T47D (cell line): Measurements from ENCODE around the gene RALGPS2.
"Not testable (repeated sequence)": the region's sequence is repeated elsewhere in the genome, so short reads cannot be mapped to it uniquely, and the experiment has no call there.

ENCODE experiments used
- DNase-seq, 2 experiments: peaks; one replicate each; pipeline versions ENCODE4 v3.0.0 to v3.0.0-alpha.2; 2011 to 2012; ENCODE audit warnings: low read depth in 1 of 2, low spot score in 1 of 2
- JUND ChIP-seq: IDR thresholded peaks from 2 replicates; pipeline ENCODE4 v1.6.1; 2012; ENCODE audit warnings: low read depth
- in situ Hi-C: cut with HindIII; loops from 2 replicates; pipeline ENCODE4 v1.10.0; 2016; ENCODE audit warnings: low sequenced_read_pairs, low pct_unique_long_range_greater_than_20kb

The RALGPS2 gene

DNA sequence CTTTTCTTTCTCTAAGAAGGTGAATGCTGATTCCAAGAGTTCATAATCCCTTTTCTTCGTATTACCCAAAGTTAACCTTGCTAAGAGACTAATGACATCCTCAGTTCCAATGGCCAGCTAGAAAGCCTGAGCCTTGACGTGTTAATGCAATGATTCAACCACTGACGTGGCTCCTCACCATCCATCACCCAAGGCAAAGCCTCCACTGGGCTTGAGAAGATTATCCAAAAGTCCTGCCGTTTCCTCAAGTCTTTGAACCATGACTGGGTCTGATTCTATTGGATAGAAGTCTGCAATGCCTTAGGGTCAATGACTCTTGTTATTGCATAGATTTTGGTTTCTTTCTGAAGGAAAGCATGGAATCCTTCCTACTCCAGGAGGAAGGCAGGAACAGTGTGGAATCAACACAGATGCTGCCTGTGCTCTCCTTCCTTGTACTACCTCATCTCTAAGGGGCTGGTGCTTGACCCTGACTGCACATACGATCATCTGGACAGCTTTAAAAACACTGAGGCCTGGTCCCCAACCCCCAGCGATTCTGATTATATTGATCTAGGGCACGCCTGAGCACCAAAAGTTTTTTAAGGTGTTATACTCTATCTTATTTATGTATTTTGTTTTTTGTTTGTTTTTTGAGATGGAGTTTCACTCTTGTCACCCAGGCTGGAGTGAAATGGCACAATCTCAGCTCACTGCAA is 215.2 kb downstream of the RALGPS2 start:
- DNase-seq, result no peak

DNA sequence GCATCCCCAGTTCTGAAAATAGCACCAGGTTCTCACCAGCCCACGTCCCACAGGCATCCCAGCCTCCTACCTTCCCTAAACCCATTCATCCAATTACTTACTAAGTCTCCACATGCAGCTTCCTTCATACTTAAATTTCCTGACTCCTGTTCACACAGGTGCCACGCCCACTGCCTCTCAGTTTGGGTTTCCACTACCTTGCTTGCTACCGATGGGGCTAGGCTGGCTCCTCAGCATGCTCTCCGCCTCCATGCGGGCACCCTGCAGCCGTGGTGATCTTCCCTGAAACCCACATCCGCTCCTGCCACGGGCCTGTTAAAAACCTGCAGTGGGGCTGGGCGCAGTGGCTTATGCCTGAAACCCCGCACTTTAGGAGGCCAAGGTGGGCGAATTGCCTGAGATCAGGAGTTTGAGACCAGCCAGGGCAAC is 216.2 kb downstream of the RALGPS2 start:
- no peak for TF ChIP-seq JUND
- in situ Hi-C loops, result no loop called here
- no peak for DNase-seq

More for the DNA sequence above, 215.2 kb downstream of the RALGPS2 start:
- in situ Hi-C loops, result no loop called here
- TF ChIP-seq JUND, result no peak

DNA sequence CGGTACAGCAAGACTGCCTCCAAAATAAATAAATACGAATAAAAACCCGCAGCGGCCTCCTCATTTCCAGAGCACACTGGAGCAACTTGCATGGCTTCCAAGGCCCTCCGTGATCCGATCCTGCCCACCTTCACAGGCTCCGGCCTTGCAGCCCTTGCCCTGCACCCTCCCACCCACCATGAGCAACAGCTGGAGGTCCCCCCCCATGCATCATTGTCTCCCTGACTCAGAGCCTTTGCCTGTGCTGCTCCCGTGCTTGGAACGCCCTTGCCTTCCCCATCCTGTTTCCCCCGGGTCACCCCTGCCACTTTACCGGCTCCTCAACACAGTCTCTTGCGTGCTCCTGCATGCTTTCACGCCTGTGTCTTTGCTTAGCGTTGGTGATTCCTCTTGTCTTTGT is 216.8 kb downstream of the RALGPS2 start:
- TF ChIP-seq JUND, result no peak
- DNase-seq, result no peak
- in situ Hi-C loops, result no loop called here

DNA sequence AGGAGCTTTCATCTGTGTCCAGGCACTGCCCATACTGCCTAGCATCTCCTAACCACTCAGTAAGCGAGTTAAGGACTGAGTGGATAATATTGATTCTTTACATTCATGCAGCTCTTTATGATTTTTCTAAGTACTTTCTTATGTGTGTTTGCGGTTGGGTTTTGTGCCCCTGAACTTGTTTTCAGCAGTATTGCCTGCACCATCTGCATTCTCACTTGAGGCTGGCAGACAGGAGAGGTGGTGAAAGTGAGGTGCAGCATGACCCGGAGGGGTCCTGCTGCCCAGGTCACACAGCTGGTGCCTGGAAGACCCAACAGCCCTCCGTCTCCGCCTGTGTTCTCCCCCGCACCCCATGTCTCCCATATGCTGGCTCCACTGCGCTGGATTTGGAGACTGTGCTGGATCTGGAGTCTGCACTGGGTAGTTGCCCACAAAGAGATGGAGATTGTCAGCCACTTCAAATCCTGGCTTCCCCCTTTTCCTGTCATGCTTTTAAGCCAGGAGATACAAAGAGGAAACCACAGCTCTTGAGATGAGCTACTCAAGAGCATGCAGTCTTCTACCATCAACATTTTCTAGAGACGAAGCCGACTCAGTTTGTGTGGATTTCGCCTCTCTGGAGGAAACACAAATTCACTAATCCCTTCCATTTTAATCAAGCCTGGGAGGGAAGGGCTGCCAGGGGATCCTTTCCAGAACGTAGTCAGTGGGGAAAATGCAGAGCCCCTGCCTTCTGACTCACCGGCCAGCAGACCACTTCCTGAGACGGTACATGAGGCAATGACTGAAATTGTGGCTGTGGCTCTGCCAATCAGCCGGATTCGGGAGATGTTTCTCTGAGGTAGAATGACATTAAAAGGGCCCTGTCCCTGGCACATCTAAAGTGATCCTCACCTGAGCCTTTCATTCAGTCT is 217.5 kb downstream of the RALGPS2 start:
- in situ Hi-C loops, result no loop called here
- no peak for TF ChIP-seq JUND
- DNase-seq, result no peak

DNA sequence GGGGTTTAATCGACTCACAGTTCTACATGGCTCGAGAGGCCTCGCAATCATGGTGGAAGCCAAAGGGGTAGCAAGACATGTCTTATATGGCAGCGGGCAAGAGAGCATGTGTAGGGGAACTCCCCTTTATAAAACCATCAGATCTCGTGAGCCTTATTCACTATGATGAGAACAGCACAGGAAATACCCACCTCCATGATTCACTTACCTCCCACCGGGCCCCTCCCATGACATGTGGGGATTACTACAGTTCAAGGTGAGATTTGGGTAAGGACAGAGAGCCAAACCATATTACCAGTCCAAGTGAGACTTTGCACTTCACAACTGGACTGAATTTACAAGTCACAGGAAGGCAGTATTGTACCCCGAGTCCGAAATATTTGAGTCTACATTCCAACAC is 219.7 kb downstream of the RALGPS2 start:
- no peak for TF ChIP-seq JUND
- in situ Hi-C loops, result no loop called here
- DNase-seq, result no peak

DNA sequence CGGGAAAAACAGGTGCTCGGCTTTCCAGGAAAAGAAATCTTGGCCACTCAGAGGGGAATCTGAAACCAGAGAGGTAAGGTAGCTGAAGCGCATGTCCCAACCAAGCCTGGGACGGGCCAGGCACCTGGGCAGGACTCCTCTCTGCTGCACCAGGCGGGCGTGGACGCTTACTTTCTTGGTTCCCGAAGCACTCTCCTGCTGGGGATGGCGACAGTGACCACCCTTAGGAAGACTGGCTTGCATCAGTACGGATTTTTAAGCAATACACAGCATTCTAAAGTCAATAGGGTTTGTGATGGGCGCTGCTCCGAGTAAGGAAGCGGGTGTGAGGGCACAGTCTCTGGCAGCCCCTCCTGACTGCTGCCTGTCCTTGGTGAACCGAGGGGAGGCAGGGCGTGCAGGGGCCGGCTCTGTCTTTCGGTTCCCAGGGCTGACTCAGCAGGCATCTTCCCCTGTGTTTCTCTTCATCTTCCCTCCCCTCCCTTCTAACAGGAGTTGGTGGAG is 220.8 kb downstream of the RALGPS2 start:
- DNase-seq, result no peak
- in situ Hi-C loops, result no loop called here
- no peak for TF ChIP-seq JUND

DNA sequence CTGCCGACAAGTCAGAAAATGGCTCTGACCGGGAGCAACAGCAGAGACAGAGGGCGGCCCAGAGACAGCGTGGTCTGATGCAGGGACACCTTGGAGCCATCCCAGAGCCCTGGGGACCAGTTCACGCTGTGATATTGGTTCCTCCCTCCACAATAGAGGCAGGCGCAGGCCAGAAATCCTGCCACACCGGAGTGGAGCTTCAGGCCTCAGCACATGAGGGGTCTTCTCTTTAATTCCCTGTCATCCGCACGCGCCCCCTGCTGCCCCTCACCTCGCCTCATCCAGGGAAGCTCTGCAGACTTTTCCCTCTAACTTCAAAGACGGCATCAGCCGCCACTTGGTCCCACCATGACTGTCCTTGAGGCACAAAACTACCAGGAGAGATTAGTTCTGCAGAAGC is 221.4 kb downstream of the RALGPS2 start:
- no peak for TF ChIP-seq JUND
- DNase-seq, result no peak
- in situ Hi-C loops, result no loop called here

DNA sequence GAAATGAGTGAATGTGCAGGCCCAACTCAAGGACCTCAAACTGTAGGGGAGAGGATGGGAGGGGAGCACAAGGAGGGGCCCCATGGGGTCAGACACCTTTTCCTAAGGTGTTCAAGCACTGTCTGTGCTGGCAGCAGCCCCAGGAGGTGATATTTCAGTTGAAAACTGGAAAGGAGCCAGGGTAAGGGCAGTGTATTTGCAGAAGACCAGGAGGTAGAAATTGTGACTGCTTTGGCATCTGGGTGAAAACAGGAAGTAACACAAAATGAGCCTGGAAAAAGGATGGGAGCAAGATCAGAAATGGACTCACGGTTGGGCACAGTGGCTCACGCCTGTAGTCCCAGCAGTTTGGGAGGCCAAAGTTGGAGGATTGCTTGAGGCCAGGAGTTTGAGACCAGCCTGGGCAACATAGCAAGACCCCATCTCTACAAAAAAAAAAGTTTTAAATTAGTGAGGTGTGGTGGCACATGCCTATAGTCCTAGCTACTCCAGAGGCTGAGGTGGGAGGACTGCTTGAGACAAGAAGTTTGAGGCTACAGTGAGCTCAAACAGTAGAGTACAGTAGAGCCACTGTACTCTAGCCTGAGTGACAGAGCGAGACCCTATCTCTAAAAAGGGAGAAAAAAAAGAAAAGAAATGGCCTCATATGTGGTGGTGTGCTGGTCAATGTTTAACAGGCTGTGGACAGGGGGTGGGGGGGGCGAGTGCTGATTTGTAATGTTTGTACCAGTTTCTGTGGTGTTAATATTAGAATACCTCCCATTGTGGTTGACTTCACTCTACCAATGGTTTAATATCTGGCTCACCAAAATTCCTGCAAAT is 222.0 kb downstream of the RALGPS2 start:
- TF ChIP-seq JUND, result no peak
- in situ Hi-C loops, result no loop called here
- no peak for DNase-seq

DNA sequence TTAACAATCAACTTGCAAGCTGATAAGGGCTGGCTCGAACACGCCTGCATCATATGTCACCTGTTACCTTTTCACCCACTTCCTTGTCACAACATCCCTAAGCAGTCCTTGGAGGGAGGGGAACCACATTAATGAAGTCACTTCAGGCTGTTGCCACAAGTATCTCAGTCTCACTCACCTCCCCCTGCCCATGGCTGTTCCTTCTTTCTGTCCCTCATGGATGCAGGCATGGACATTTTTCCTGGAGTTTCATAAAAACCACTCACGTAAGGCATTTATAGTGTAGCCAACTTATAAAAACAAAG is 222.6 kb downstream of the RALGPS2 start:
- TF ChIP-seq JUND, result no peak
- in situ Hi-C loops, result no loop called here
- no peak for DNase-seq

DNA sequence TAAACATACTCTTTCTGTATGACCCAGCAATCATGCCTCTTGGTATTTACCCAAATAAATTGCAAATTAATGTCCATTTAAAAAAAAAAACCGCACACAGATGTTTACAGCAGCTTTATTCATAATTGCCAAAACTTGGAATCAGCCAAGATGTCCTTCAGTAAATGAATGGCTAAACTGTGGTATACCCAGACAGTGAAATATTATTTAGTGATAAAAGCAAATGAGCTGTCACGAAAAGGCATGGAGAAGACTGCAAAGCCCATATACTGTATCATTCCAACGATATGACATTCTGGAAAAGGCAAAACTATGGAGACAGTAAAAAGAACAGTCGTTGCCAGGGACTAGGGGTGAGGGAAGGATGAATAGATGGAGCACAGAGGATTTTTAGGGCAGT is 223.6 kb downstream of the RALGPS2 start:
- in situ Hi-C loops, result no loop called here
- no peak for DNase-seq
- no peak for TF ChIP-seq JUND

DNA sequence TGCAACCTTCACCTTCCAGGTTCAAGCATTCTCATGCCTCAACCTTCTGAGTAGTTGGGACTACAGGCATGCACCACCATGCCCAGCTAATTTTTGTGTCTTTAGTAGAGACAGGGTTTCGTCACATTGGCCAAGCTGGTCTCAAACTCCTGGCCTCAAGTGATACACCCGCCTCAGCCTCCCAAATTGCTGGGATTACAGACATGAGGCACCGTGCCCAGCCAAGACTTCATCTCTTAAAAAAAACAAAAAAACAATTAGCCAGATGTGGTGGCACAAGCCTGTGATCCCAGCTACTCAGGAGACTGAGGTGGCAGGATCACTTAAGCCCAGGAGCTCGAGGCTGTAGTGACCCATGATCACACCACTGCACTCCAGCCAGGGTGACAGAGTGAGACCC is 224.8 kb downstream of the RALGPS2 start:
- DNase-seq, in situ Hi-C loops: not testable (repeated sequence)

DNA sequence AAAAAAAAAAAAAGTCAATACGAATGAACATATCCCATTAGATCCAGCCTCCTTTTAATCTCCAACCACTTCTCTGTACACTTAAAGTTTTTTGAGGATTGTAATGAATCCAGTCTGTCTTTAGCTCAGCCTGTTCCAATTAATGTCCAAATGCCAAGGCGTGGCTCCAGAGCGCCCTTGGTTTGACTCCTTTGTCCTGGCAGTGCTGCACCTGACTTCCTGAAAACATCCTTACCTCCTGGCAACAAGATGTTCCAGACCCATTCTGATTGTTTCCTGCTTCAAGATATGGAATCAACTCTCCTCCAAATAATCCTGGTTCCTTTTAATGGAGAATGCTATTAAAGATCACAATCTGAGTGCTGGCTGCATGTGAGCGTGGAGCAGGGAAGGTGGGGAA is 226.6 kb downstream of the RALGPS2 start:
- no peak for DNase-seq

More for the DNA sequence above, 226.6 kb downstream of the RALGPS2 start:
- in situ Hi-C loops, result no loop called here
- TF ChIP-seq JUND, result no peak
